Embryonic facial prominence (tissue), 1 donor: ENCODE measurements around the gene ZNF407.

Source experiments
- DNase-seq: peaks from one replicate; pipeline ENCODE4 v3.0.0-alpha.2; 2016; ENCODE audit errors: extremely low spot score

The ZNF407 gene

DNA sequence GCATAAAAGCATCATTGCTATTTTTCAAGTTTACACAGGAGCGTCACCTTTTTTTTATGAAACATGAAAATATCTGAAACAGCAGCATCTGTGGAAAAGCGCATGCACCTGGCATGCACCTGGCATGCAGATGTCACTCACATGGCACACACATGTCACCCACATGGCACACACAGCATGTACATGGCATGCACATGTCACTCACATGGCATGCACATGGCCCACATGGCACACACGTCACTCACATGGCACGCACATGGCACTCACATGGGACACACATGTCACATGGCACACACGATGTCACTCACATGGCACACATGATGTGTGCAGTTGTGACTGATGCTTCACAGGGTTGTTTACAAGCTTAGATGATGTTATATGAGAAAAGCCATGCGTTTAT is 188.0 kb downstream of the ZNF407 start:
- DNase-seq = no peak

- no peak for DNase-seq
Observed at GRCh38 chr18:74788657-74789056, 191.0 kb downstream of the ZNF407 start.

GRCh38 chr18:74789078-74789477 is 191.4 kb downstream of the ZNF407 start:
- DNase-seq = no peak

GRCh38 chr18:74790451-74790850 is 192.8 kb downstream of the ZNF407 start:
- DNase-seq = no peak

- DNase-seq = no peak
Observed at GRCh38 chr18:74791501-74792194, 194.0 kb downstream of the ZNF407 start.

DNA sequence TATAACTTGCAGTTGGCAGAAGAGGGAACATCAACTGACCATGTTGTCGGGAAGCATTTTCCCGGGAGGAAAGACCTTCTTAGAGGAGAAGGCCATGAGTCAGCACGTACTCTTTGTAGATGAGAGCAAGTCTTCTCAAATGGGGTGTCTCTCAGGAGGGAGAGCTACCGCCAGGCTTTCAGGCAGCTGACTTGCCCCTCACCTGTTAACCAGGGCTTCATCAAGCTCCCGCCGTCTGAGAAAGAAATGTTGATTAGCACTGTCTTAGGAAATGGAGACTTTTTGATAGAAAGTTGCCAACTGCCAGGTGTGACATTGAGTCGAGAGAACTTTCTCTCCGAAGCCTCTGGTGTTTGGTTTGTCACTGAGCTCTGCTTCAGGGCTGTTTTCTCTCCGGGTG is 196.1 kb downstream of the ZNF407 start:
- no peak for DNase-seq

DNA sequence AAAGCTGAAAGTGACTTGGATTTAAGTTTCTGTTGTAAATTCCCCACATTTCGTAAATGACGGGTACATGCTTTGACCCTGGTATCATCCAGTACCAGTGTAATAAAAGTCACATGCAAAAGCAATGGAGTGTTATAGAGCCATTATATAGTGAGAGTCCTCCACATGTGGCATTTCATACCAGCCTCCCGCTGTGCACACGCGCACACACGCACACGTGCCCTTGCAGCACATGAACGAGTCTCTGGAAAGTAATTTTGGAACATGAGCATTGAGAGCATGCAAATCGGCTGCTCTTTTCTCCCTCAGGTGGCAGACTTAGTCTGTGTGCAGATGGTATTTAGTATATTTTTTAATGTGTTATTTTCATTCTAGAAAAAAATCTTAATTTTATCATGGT is 198.1 kb downstream of the ZNF407 start:
- DNase-seq = no peak

GRCh38 chr18:74796211-74796610 is 198.5 kb downstream of the ZNF407 start:
- no peak for DNase-seq

GRCh38 chr18:74796841-74797576 is 199.3 kb downstream of the ZNF407 start:
- no peak for DNase-seq

- no peak for DNase-seq
Observed at GRCh38 chr18:74797577-74798151, 200.0 kb downstream of the ZNF407 start.

GRCh38 chr18:74799542-74799941 is 201.9 kb downstream of the ZNF407 start:
- no peak for DNase-seq

DNA sequence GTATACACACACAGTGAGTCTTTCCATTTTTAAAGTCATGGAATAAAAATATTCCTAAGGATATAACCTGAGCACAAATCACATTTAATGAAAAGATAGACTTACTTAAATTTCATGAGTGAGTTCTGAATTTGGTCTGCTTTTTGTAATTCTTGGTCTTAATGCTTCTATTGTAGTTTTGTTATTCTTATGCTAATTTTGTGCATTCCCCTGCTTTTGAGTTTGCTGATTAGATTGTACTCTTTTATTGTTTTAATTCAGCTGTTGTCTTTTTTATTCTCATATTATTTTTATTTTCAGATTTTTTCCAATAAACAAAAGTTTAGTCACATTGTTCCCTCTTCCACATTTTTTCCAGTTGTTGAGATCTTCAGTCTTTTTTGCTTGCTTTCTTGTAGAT is 202.4 kb downstream of the ZNF407 start:
- DNase-seq = no peak

DNA sequence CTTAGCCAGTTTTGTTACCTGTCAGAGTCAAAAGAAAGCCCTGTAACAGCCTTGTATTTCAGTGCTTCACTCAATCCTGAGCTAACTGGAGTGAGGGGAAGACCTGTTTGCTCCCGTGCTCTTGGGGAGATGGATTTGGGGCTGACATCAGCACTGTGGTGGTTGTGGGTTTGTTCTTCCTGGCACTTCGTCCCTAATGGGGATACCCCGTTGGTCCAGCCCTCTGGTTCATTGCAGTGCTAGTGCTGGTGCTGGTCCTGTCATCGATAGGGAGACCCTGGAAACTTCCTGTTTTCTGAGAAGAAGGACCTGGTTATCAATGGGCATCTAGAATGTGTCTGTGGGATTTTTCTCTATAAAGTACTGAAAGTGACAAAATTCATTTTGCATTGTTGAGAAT is 205.4 kb downstream of the ZNF407 start:
- no peak for DNase-seq

- no peak for DNase-seq
Observed at GRCh38 chr18:74803769-74804168, 206.1 kb downstream of the ZNF407 start.

GRCh38 chr18:74804677-74805076 is 207.0 kb downstream of the ZNF407 start:
- no peak for DNase-seq

DNA sequence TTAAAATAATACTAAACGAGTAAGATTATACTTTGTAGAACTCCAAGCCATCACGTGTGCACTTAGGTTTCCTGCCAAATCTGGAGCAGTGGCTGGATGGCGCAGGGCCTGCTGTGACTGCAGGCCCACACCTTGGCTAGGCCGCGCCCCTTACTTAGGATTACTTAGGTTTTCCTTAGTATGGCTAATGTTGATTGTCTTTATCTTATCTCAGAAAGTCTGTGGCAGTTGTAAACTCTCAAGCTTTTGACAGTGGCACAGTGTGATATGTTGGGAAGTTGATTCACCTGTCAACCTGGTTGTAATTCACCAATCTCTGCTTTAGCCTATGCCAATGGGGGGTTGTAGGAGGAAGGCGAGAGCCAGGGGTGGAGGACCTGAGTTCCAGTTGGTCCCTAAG is 208.4 kb downstream of the ZNF407 start:
- no peak for DNase-seq

GRCh38 chr18:74806700-74807416 is 209.2 kb downstream of the ZNF407 start:
- DNase-seq = no peak

DNA sequence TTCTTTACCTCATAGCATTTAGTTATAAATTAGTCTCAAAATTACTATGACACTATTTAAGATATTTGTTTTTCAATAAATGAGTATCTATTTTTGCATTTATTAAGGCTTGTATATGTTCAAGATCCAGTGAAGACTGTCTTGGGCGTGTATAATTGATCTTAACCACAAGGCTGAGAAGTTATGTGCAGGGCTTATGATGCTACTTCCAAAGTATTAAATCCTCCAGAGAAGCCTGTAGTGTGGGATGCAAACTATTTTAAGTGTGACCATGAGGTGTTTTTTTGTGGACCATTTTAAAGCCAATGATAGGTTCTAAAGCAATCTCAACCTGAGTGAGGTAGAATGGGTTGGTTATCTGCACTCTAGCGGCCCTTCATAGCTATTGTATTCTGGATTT is 219.9 kb downstream of the ZNF407 start:
- no peak for DNase-seq

DNA sequence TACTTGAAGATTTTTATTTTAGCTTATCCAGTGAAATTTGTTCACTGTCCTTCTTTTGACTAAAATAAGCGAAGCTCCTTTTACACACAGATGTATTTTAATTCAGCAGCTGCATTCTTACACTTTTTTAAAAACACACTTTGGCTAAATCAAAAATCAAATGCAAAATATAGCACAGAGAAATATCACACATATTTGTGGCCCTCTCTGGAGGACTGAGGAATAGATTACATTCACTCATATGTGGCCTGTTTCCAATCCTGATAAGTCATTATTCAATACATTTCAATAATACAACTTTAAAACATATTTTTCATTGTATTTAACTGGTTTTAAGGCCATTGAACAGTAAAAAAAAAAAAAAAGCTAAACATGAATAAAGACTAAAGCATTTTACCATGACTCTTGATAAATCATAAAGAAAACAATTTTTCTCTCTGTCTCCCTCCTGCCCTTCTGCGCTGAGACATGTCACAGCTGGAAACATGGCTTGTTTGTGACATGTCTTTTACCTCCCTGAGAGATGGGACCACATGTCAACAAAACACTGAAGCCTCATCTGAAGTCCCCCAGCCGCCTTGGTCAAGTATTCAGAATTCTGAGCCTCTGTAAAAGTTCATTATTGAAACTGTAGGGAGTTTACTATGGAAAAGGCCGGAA is 221.0 kb downstream of the ZNF407 start:
- no peak for DNase-seq

- DNase-seq = no peak
Observed at GRCh38 chr18:74819433-74820059, 221.9 kb downstream of the ZNF407 start.

GRCh38 chr18:74820160-74820780 is 222.6 kb downstream of the ZNF407 start:
- no peak for DNase-seq
